SK-N-SH (cell line): ENCODE measurements around the gene FOXF1.

Experiments
- CTCF ChIP-seq: fragments of 200-600 bp; sonication (generic); IDR thresholded peaks from 2 replicates; pipeline ENCODE4 v1.6.1; 2017; ENCODE audit warnings: antibody characterized with exemption, mild to moderate bottlenecking, moderate library complexity
- EZH2phosphoT487 ChIP-seq: fragments of 200-600 bp; sonication (generic); IDR thresholded peaks from 2 replicates; pipeline ENCODE4 v1.6.1; 2017; ENCODE audit warnings: low read depth, mixed run types, mild to moderate bottlenecking, antibody characterized with exemption, moderate library complexity, borderline replicate concordance
- GABPA ChIP-seq: IDR thresholded peaks from 2 replicates; pipeline ENCODE4 v1.4.0; 2012; ENCODE audit warnings: low read depth, mild to moderate bottlenecking
- SIN3A ChIP-seq: IDR thresholded peaks from 2 replicates; pipeline ENCODE4 v1.6.1; 2012; ENCODE audit warnings: low read depth, mild to moderate bottlenecking, low read length, moderate library complexity, borderline replicate concordance
- SMC3 ChIP-seq: IDR thresholded peaks from 2 replicates; pipeline ENCODE4 v1.6.1; 2012; ENCODE audit warnings: low read depth, low read length, improper control_type of control experiment
- TAF1 ChIP-seq: IDR thresholded peaks from 2 replicates; pipeline ENCODE4 v1.6.1; 2012; ENCODE audit warnings: low read depth, mild to moderate bottlenecking, low read length, moderate library complexity, borderline replicate concordance
- TCF12 ChIP-seq: IDR thresholded peaks from 2 replicates; pipeline ENCODE4 v1.4.0; 2012
- YY1 ChIP-seq: IDR thresholded peaks from 2 replicates; pipeline ENCODE4 v1.4.0; 2012; ENCODE audit warnings: low read depth, mild to moderate bottlenecking

DNA sequence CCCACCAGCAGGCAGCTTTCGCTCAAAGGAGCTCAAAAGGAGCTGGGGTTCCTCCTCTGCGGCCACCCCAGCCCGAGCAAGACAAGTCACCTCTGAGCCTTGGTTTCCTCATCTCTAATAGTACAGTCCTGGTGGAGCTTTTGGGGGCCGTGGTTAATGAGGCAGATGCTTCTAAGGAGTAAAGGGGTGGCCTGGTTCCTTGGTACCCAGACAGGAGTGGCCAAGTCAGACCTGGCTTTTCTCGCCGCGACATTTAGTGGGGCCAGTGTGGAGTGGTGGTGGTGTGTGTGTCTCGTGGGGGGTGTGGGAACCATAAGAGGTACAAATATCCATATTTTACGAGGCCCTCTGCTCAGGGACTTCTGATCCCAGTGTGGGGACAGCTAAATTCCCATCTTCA, 6.7 kb downstream of the FOXF1 start:
- no peak for TF ChIP-seq GABPA
- no peak for TF ChIP-seq CTCF
- TF ChIP-seq EZH2phosphoT487 = no peak
- TF ChIP-seq TCF12 = no peak
- no peak for TF ChIP-seq YY1
- no peak for TF ChIP-seq SIN3A
- no peak for TF ChIP-seq TAF1
- TF ChIP-seq SMC3 = no peak
